Measurements from ENCODE around the gene CLDN2. TPM values are rescaled to one million over a fixed set of nuclear protein-coding genes. Genes with fewer than 3 reads are reported as not detected.

Gene CLDN2
- total and polyA plus RNA-seq, 12 donors, result 0.06 to 10.0 (median 1.7) TPM

DNA sequence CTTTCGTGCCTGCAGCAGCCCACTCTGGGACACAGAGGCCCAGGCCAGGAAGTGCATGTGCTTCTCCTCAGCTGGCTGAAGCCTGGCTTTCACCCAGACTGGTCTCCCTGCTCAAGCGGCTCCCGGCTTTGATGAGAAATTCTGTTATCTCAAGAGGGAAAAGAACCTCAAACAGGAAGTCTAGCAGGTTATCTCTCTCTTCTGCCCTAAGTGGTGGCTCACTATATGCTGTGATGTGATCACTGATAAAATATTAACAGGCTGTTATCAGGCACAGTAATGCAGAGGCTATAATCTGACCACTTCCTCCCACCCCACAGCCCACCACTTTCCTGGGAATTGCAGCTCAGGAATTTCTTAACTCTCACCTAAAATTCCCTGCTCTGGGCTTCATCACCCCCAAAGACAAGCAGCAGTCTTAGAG is 13.3 kb downstream of the CLDN2 start:
- no peak for TF ChIP-seq POLR2A (IDR thresholded peaks at IDR 0.05)
- TF ChIP-seq, protein P1, sequence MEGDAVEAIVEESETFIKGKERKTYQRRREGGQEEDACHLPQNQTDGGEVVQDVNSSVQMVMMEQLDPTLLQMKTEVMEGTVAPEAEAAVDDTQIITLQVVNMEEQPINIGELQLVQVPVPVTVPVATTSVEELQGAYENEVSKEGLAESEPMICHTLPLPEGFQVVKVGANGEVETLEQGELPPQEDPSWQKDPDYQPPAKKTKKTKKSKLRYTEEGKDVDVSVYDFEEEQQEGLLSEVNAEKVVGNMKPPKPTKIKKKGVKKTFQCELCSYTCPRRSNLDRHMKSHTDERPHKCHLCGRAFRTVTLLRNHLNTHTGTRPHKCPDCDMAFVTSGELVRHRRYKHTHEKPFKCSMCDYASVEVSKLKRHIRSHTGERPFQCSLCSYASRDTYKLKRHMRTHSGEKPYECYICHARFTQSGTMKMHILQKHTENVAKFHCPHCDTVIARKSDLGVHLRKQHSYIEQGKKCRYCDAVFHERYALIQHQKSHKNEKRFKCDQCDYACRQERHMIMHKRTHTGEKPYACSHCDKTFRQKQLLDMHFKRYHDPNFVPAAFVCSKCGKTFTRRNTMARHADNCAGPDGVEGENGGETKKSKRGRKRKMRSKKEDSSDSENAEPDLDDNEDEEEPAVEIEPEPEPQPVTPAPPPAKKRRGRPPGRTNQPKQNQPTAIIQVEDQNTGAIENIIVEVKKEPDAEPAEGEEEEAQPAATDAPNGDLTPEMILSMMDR (IDR thresholded peaks at IDR 0.05), result no peak
- peak overlapping the region in 2 of 5 donors; percentile 74 to 75 for H3K27ac ChIP-seq
- no peaks in the 10 kb centered on the region for H3K27me3 ChIP-seq
- H3K36me3 ChIP-seq (replicated peaks in 1 of 2), result no peaks in the 10 kb centered on the region
- 8 to 43% (median 20%) methylated on average over 2 to 3 of the region's 3 CpGs for WGBS, 4 donors
- peaks cover 0 to 12% of the 10 kb centered on the region in 2 donors for H3K4me1 ChIP-seq (replicated peaks in 1 of 2)
- no peaks in the 10 kb centered on the region for H3K9me3 ChIP-seq (replicated peaks in 1 of 3)
- peak in 6 of 7 donors; percentile 40 to 55 (median 51) for DNase-seq
- no peak overlapping the region for H3K4me3 ChIP-seq
- intact Hi-C loops (cut with DNase I), result no loop called here

DNA sequence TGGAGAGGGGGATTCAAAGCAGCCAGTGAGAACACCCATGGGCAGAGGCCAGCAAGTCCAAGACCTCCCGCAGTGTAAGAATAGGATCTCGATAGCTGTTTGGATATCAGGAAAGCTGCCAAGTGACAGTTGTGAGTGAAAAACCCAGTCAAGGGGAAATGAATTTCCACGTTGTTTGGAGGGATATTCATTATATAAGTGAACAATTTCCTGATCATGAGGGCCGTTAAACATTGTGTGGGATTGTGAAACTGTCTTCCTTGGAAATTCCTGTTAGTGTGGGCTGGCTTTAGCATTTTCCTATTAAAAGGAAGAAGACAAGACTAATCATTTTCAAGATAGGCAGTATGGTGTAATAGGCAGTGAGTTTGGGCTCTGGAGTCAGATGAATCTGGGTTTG is 15.0 kb downstream of the CLDN2 start:
- no peaks in the 10 kb centered on the region for H3K36me3 ChIP-seq (replicated peaks in 1 of 2)
- no peak for DNase-seq
- intact Hi-C loops (cut with DNase I), result no loop called here
- H3K4me3 ChIP-seq, result no peak overlapping the region
- no peaks in the 10 kb centered on the region for H3K27me3 ChIP-seq
- H3K4me1 ChIP-seq (replicated peaks in 1 of 2), result peaks cover 0 to 12% of the 10 kb centered on the region in 2 donors
- no peaks in the 10 kb centered on the region for H3K9me3 ChIP-seq (replicated peaks in 1 of 3)
- no peak overlapping the region for H3K27ac ChIP-seq
- TF ChIP-seq, protein P1 (IDR thresholded peaks at IDR 0.05), result no peak
- no peak for TF ChIP-seq POLR2A (IDR thresholded peaks at IDR 0.05)
- 55 to 67% (median 62%) methylated on average over 4 of the region's 4 CpGs for WGBS, 4 donors

DNA sequence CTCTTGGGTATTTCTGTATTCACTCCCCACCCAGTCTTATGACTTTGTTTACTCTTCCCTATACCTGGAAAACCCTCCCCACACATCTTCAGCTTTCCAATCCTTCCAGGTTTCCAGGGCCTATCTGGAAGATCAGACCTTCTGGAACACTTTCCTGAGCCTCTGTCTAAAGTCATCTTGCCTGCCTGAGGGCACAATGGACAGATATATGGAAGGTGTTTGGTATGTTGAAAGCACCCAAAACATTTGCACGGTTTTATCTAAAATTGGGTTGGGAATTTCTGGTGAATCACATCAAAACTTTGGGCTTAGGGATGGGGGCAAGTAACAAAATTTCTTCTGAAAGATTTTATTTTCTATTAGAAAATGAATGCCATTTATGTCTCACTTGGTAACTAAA is 16.0 kb downstream of the CLDN2 start:
- TF ChIP-seq POLR2A (IDR thresholded peaks at IDR 0.05), result no peak
- TF ChIP-seq, protein P1 (IDR thresholded peaks at IDR 0.05), result no peak

DNA sequence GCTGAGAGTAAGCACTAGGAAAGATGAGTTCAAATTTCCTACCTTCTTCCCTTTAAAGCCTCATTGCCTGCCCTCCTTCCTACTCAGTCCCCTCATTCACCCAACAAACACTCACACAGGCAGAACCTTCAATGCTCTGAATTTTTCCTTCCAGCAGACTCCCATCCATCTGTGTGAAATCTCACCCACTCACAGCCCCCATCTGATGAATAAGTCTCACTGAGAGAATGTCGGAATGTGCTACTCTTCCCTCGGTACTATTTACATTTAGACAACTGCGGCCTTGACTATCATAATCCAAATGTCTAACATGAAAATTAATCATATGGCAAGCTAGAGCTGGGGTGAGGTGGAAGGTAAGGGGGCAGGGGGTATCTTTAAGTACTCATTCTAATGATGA is 19.4 kb downstream of the CLDN2 start:
- Histone ChIP-seq H3K9me3 (replicated peaks in 1 of 3) (no peaks in the 10 kb centered on the region), H3K36me3 (replicated peaks in 1 of 2) (peaks cover 0 to 6% of the 10 kb centered on the region in 2 donors), H3K4me3 (no peak overlapping the region), H3K4me1 (replicated peaks in 1 of 2) (no peaks in the 10 kb centered on the region), H3K27me3 (no peaks in the 10 kb centered on the region), H3K27ac (no peak overlapping the region)
- intact Hi-C loops (cut with DNase I), result no loop called here
- no peak for DNase-seq
- TF ChIP-seq, protein P1 (IDR thresholded peaks at IDR 0.05), result no peak
- TF ChIP-seq POLR2A (IDR thresholded peaks at IDR 0.05), result no peak
- 73 to 91% (median 85%) methylated on average over 3 of the region's 3 CpGs for WGBS, 4 donors

More for the DNA sequence above, 16.0 kb downstream of the CLDN2 start:
- H3K36me3 ChIP-seq (replicated peaks in 1 of 2), result no peaks in the 10 kb centered on the region
- WGBS, 4 donors, result 52 to 90% (median 77%) methylated on average over 1 of the region's 1 CpG
- no peak overlapping the region for H3K4me3 ChIP-seq
- no peak for DNase-seq
- H3K27ac ChIP-seq, result no peak overlapping the region
- peaks cover 0 to 12% of the 10 kb centered on the region in 2 donors for H3K4me1 ChIP-seq (replicated peaks in 1 of 2)
- H3K27me3 ChIP-seq, result no peaks in the 10 kb centered on the region
- H3K9me3 ChIP-seq (replicated peaks in 1 of 3), result no peaks in the 10 kb centered on the region
- intact Hi-C loops (cut with DNase I), result no loop called here

Data from adrenal gland (tissue), 12 donors.